GM18861 (cell line): Measurements from ENCODE around the gene GRAMD1A.

Experiments
- ATAC-seq: cut with Tn5 transposase; IDR thresholded peaks from one replicate; pipeline ENCODE4 v1.9.1; 2021; ENCODE audit not compliant: unreplicated experiment

GRAMD1A gene

DNA sequence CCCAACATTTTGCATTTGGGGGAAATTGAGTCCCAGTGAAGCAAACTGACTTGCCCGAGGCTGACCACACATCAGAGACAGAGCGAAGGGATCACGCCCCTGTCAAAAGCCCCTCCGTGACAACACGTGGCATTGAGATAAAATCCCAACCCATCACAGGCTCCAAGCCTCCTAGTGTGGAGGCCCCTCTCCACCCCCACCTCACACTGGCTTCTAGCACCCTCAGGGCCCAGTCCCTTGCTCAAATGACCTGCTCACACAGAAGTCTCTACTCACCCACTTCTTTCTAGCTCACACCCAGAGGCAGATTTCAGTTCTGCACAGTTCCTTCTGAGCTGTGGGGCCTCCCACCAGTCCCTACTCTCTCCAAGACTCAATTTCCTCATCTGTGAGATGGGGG, 51.7 kb downstream of the GRAMD1A start:
- no peak for ATAC-seq

GRCh38 chr19:35052599-35053190, 52.6 kb downstream of the GRAMD1A start:
- no peak for ATAC-seq

- ATAC-seq: no peak
Measured at GRCh38 chr19:35053667-35054293, 53.7 kb downstream of the GRAMD1A start.

GRCh38 chr19:35054626-35055025, 54.5 kb downstream of the GRAMD1A start:
- ATAC-seq: no peak

DNA sequence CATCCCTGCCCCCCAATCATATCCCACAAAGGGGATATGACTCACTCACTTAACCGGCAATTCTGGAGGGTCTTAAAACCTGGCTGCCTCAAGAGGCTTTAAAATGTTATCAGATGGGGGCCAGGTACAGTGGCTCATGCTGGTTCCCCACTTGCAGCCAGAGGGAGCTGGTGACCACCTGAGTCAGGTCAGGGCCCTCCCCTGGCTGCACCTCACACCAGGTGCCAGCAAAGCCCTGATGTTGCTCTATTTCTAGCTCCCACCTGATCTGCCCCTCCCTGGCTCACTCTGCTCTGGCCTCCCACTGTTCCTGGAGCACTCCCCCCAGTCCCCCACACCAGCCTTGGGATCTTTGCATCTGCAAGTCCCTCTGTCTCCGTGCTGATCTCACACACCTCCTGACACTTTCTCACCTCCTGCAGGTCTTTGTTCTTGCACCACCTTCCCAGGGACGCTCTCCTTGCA, 55.6 kb downstream of the GRAMD1A start:
- no peak for ATAC-seq

GRCh38 chr19:35056513-35057063, 56.5 kb downstream of the GRAMD1A start:
- no peak for ATAC-seq

DNA sequence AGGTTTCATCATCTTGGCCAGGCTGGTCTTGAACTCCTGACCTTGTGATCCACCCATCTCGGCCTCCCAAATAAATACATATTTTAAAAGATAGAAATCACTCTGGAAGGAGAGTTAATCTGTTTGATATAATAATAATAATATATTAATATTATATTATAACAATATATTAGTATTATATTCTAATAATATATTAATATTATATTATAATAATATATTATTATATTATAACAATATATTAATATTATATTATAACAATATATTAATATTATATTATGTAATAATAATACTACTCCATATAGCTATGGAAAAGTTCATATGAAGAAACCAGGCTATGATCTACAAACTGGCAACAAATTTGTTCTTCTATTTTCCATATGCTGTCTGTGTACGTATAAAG, 58.2 kb downstream of the GRAMD1A start:
- no peak for ATAC-seq

GRCh38 chr19:35059006-35059798, 59.1 kb downstream of the GRAMD1A start:
- no peak for ATAC-seq

GRCh38 chr19:35059799-35060091, 59.6 kb downstream of the GRAMD1A start:
- ATAC-seq: no peak

DNA sequence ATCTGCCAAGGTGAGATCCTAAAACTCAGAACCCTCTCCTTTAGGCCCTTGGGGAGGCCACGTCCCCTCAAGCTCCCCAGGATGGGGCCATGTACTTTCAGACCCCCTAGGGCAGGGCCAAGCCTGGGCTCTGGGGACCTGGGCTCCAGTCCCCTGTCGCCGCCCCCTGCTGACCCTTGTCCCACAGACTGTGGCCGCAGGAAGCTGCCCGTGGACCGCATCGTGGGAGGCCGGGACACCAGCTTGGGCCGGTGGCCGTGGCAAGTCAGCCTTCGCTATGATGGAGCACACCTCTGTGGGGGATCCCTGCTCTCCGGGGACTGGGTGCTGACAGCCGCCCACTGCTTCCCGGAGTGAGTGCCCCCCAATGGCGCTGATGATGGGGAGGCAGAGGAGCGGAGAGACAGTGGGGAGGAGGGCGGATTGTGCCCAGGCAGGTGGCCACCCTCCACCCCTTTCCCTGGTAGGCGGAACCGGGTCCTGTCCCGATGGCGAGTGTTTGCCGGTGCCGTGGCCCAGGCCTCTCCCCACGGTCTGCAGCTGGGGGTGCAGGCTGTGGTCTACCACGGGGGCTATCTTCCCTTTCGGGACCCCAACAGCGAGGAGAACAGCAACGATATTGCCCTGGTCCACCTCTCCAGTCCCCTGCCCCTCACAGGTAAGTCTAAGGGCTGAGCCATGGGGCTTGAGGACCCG, 60.2 kb downstream of the GRAMD1A start:
- ATAC-seq: no peak

DNA sequence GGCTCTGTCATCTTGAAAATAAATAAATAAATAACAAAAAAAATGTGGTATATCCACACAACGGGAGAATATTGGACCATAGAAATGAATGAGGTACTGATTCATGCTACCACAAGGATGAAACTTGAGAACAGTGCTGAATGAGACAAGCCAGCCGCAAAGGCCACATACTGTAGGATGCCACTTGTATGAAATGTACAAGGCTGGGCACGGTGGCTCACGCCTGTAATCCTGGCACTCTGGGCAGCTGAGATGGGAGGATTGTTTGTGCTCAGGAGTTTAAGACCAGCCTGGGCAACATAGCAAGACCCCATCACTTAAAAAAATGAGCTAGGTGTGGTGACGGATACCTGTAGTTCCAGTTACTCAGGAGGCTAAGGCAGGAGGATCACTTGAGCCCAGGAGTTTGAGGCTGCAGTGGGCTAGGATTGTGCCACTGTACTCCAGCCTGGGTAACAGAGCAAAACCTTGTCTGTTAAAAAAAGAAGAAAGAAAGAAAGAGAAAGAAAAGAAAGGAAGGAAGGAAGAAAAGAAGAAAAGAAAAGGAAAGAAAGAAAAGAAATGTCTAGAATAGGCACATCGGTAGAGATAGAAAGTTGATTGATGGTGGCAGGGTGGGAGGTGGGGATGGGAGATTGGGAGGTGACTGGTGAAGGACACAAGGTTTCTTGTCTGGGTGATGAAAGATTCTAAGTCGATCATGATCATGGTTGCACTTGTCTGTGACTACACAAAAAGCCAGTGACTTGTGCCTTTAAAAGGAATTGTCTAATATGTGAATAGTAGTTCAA, 61.7 kb downstream of the GRAMD1A start:
- ATAC-seq: no peak

- no peak for ATAC-seq
Measured at GRCh38 chr19:35062942-35063341, 62.8 kb downstream of the GRAMD1A start.

GRCh38 chr19:35063940-35064818, 64.1 kb downstream of the GRAMD1A start:
- no peak for ATAC-seq

- ATAC-seq: no peak
Measured at GRCh38 chr19:35065574-35065973, 65.5 kb downstream of the GRAMD1A start.

- no peak for ATAC-seq
Measured at GRCh38 chr19:35066121-35066520, 66.0 kb downstream of the GRAMD1A start.

- ATAC-seq: peak; percentile 59
Measured at GRCh38 chr19:35066691-35067563, 66.8 kb downstream of the GRAMD1A start.

GRCh38 chr19:35068941-35069634, 69.0 kb downstream of the GRAMD1A start:
- ATAC-seq: no peak

GRCh38 chr19:35069696-35070095, 69.6 kb downstream of the GRAMD1A start:
- ATAC-seq: no peak
